ENCODE data around the gene ASXL1. TPM values are rescaled to one million over a fixed set of nuclear protein-coding genes. Genes with fewer than 3 reads are reported as not detected.

Gene ASXL1
- total and polyA plus RNA-seq, 2 experiments from 2014 or later: 10.4 to 29.0 TPM

DNA sequence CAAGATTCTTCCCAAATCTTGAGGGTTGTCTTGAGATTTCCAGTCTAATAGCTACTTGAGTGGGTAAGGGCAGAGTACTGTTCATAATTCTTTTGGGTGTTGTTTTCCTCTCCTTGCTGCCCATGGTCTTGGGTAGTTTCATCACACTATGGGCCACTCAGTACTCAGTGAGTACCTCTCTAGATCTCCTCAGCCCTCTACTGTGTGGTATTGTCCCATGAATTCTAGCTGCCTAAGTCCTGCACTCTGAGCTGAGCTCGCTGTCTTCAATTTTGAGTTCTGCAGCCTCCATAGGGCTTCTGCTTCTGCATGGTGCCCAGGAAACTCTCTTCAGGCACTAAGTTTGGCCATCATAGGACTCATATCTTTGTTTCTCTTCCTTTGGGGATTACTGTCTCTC, 42.3 kb downstream of the ASXL1 start:
- no peak overlapping the region for H3K4me2 ChIP-seq
- Mint-ChIP-seq H3K4me1 (no peaks in the 10 kb centered on the region), H3K4me3 (no peak overlapping the region), H3K9me3 (no peaks in the 10 kb centered on the region), H3K27ac (no peak overlapping the region), H3K36me3 (ENCODE audit: low read depth) (no peaks in the 10 kb centered on the region), H3K27me3 (ENCODE audit: insufficient read depth, low read depth, poor library complexity) (no peaks in the 10 kb centered on the region)
- H3K79me2 ChIP-seq (replicated peaks; ENCODE audit: insufficient read depth): no peaks in the 10 kb centered on the region
- H3K27ac ChIP-seq (ENCODE audit: low read depth): peak overlapping the region; percentile 5; the same call in 1 of the 2 replicates
- TF ChIP-seq, protein P1, sequence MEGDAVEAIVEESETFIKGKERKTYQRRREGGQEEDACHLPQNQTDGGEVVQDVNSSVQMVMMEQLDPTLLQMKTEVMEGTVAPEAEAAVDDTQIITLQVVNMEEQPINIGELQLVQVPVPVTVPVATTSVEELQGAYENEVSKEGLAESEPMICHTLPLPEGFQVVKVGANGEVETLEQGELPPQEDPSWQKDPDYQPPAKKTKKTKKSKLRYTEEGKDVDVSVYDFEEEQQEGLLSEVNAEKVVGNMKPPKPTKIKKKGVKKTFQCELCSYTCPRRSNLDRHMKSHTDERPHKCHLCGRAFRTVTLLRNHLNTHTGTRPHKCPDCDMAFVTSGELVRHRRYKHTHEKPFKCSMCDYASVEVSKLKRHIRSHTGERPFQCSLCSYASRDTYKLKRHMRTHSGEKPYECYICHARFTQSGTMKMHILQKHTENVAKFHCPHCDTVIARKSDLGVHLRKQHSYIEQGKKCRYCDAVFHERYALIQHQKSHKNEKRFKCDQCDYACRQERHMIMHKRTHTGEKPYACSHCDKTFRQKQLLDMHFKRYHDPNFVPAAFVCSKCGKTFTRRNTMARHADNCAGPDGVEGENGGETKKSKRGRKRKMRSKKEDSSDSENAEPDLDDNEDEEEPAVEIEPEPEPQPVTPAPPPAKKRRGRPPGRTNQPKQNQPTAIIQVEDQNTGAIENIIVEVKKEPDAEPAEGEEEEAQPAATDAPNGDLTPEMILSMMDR (conservative IDR thresholded peaks at IDR 0.05; ENCODE audit: low read depth in 2 of 2): no peak
- TF ChIP-seq ZNF331 (CRISPR knock-in tag; IDR thresholded peaks at IDR 0.05; ENCODE audit: low read depth) (no peak), NANOG (IDR thresholded peaks at IDR 0.05; ENCODE audit: borderline replicate concordance) (no peak), ZNF114 (CRISPR knock-in tag; IDR thresholded peaks at IDR 0.05) (no peak), EZH2 (IDR thresholded peaks at IDR 0.05; ENCODE audit: low read depth, unreplicated experiment) (no peak), POLR2AphosphoS5 (IDR thresholded peaks at IDR 0.05; ENCODE audit: low read depth) (no peak), STAT1 (IDR thresholded peaks at IDR 0.05; ENCODE audit: unreplicated experiment) (no peak), EZH2phosphoT487 (IDR thresholded peaks at IDR 0.05; ENCODE audit: unreplicated experiment) (no peak), CREB1 (CRISPR knock-in tag; IDR thresholded peaks at IDR 0.05; ENCODE audit: low read depth) (no peak), JUNB (IDR thresholded peaks at IDR 0.05; ENCODE audit: unreplicated experiment) (no peak)
- TF ChIP-seq, protein P2, sequence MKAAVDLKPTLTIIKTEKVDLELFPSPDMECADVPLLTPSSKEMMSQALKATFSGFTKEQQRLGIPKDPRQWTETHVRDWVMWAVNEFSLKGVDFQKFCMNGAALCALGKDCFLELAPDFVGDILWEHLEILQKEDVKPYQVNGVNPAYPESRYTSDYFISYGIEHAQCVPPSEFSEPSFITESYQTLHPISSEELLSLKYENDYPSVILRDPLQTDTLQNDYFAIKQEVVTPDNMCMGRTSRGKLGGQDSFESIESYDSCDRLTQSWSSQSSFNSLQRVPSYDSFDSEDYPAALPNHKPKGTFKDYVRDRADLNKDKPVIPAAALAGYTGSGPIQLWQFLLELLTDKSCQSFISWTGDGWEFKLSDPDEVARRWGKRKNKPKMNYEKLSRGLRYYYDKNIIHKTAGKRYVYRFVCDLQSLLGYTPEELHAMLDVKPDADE (IDR thresholded peaks at IDR 0.05): no peak
- TF ChIP-seq, protein P3, sequence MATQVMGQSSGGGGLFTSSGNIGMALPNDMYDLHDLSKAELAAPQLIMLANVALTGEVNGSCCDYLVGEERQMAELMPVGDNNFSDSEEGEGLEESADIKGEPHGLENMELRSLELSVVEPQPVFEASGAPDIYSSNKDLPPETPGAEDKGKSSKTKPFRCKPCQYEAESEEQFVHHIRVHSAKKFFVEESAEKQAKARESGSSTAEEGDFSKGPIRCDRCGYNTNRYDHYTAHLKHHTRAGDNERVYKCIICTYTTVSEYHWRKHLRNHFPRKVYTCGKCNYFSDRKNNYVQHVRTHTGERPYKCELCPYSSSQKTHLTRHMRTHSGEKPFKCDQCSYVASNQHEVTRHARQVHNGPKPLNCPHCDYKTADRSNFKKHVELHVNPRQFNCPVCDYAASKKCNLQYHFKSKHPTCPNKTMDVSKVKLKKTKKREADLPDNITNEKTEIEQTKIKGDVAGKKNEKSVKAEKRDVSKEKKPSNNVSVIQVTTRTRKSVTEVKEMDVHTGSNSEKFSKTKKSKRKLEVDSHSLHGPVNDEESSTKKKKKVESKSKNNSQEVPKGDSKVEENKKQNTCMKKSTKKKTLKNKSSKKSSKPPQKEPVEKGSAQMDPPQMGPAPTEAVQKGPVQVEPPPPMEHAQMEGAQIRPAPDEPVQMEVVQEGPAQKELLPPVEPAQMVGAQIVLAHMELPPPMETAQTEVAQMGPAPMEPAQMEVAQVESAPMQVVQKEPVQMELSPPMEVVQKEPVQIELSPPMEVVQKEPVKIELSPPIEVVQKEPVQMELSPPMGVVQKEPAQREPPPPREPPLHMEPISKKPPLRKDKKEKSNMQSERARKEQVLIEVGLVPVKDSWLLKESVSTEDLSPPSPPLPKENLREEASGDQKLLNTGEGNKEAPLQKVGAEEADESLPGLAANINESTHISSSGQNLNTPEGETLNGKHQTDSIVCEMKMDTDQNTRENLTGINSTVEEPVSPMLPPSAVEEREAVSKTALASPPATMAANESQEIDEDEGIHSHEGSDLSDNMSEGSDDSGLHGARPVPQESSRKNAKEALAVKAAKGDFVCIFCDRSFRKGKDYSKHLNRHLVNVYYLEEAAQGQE (IDR thresholded peaks at IDR 0.05; ENCODE audit: unreplicated experiment): no peak
- TF ChIP-seq, protein P4, sequence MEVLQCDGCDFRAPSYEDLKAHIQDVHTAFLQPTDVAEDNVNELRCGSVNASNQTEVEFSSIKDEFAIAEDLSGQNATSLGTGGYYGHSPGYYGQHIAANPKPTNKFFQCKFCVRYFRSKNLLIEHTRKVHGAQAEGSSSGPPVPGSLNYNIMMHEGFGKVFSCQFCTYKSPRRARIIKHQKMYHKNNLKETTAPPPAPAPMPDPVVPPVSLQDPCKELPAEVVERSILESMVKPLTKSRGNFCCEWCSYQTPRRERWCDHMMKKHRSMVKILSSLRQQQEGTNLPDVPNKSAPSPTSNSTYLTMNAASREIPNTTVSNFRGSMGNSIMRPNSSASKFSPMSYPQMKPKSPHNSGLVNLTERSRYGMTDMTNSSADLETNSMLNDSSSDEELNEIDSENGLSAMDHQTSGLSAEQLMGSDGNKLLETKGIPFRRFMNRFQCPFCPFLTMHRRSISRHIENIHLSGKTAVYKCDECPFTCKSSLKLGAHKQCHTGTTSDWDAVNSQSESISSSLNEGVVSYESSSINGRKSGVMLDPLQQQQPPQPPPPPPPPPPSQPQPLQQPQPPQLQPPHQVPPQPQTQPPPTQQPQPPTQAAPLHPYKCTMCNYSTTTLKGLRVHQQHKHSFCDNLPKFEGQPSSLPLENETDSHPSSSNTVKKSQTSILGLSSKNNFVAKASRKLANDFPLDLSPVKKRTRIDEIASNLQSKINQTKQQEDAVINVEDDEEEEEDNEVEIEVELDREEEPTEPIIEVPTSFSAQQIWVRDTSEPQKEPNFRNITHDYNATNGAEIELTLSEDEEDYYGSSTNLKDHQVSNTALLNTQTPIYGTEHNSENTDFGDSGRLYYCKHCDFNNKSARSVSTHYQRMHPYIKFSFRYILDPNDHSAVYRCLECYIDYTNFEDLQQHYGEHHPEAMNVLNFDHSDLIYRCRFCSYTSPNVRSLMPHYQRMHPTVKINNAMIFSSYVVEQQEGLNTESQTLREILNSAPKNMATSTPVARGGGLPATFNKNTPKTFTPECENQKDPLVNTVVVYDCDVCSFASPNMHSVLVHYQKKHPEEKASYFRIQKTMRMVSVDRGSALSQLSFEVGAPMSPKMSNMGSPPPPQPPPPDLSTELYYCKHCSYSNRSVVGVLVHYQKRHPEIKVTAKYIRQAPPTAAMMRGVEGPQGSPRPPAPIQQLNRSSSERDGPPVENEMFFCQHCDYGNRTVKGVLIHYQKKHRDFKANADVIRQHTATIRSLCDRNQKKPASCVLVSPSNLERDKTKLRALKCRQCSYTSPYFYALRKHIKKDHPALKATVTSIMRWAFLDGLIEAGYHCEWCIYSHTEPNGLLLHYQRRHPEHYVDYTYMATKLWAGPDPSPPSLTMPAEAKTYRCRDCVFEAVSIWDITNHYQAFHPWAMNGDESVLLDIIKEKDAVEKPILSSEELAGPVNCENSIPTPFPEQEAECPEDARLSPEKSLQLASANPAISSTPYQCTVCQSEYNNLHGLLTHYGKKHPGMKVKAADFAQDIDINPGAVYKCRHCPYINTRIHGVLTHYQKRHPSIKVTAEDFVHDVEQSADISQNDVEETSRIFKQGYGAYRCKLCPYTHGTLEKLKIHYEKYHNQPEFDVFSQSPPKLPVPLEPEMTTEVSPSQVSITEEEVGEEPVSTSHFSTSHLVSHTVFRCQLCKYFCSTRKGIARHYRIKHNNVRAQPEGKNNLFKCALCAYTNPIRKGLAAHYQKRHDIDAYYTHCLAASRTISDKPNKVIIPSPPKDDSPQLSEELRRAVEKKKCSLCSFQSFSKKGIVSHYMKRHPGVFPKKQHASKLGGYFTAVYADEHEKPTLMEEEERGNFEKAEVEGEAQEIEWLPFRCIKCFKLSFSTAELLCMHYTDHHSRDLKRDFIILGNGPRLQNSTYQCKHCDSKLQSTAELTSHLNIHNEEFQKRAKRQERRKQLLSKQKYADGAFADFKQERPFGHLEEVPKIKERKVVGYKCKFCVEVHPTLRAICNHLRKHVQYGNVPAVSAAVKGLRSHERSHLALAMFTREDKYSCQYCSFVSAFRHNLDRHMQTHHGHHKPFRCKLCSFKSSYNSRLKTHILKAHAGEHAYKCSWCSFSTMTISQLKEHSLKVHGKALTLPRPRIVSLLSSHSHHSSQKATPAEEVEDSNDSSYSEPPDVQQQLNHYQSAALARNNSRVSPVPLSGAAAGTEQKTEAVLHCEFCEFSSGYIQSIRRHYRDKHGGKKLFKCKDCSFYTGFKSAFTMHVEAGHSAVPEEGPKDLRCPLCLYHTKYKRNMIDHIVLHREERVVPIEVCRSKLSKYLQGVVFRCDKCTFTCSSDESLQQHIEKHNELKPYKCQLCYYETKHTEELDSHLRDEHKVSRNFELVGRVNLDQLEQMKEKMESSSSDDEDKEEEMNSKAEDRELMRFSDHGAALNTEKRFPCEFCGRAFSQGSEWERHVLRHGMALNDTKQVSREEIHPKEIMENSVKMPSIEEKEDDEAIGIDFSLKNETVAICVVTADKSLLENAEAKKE (CRISPR knock-in tag; IDR thresholded peaks at IDR 0.05): no peak
- no peaks in the 10 kb centered on the region for H3F3A ChIP-seq (replicated peaks; ENCODE audit: low read depth)
- no peak overlapping the region for H3K4me3 ChIP-seq
- H4K20me1 ChIP-seq (replicated peaks; ENCODE audit: insufficient read depth): peaks cover 16% of the 10 kb centered on the region
- H3K36me3 ChIP-seq (ENCODE audit: insufficient read depth): no peaks in the 10 kb centered on the region
- no peak overlapping the region for H2AFZ ChIP-seq
- no peak for DNase-seq (ENCODE audit: low spot score)
- no peaks in the 10 kb centered on the region for H3K27me3 ChIP-seq (ENCODE audit: insufficient read depth)
- no peaks in the 10 kb centered on the region for H3K9me2 ChIP-seq (ENCODE audit: insufficient read depth)
- no peak for ATAC-seq
- no peaks in the 10 kb centered on the region for H3K4me1 ChIP-seq (ENCODE audit: insufficient read depth)

Measured in GM23338 (cell line).